DLD1 (cell line): ENCODE data around the gene RACK1.

Experiments used
- in situ Hi-C: cut with HindIII; loops from 2 replicates; pipeline ENCODE4 v1.10.0; 2017; ENCODE audit warnings: low sequenced_read_pairs

The RACK1 gene

GRCh38 chr5:181234455-181235306 lies 9.0 kb downstream of the RACK1 start:
- in situ Hi-C loops: no loop called here

DNA sequence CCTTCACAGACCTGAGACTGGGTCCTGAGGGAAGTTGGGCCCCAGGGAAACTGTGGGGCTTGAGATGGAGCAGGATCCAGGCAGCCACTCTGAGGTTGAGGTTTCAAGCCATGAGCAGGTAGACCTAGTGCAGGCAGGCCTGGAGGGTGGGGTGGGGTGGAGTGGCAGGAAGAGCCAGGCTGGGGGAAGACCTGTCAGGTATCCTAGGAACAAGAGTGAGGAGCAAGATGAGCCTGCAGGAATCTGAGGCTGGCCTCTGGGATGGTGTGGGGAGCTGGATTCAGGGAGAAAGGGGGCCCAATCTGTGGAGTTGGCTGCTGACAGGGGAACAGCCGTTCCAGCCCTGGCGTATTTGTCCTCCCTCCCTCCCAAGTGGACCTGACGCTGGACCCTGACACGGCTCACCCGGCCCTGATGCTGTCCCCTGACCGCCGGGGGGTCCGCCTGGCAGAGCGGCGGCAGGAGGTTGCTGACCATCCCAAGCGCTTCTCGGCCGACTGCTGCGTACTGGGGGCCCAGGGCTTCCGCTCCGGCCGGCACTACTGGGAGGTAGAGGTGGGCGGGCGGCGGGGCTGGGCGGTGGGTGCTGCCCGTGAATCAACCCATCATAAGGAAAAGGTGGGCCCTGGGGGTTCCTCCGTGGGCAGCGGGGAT lies 9.8 kb downstream of the RACK1 start:
- in situ Hi-C loops: no loop called here

- in situ Hi-C loops: no loop called here
These were observed 10.5 kb downstream of the RACK1 start for GRCh38 chr5:181233088-181233800.

- in situ Hi-C loops: no loop called here
These were observed 11.1 kb downstream of the RACK1 start for GRCh38 chr5:181232593-181232992.

- in situ Hi-C loops: no loop called here
These were observed 12.3 kb downstream of the RACK1 start for GRCh38 chr5:181231432-181231831.

DNA sequence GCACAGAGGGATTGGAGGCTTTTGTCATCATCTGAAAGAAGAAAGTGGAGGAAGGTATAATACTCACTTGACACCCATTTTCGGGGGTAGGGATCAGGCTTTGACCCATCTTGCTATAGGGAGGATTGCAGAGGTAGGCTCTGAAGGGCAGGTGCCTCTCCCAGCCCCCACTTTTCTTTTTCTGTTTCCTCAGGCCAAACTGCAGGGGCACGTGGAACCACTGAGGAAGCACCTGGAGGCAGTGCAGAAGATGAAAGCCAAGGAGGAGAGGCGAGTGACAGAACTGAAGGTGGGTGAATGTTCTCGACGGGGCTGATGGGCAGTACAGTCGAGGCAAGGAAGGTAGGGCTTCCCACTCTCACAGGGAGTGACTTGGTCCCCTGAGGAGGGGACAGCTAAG lies 13.2 kb downstream of the RACK1 start:
- in situ Hi-C loops: no loop called here

- in situ Hi-C loops: no loop called here
These were observed 13.7 kb downstream of the RACK1 start for GRCh38 chr5:181229996-181230395.

GRCh38 chr5:181224390-181225229 lies 19.1 kb downstream of the RACK1 start:
- in situ Hi-C loops: no loop called here

- in situ Hi-C loops: no loop called here
These were observed 19.8 kb downstream of the RACK1 start for GRCh38 chr5:181223729-181224389.

GRCh38 chr5:181223058-181223728 lies 20.5 kb downstream of the RACK1 start, which contains the start of gene TRIM41:
TSS of gene TRIM41 (plus strand) at chr5:181223281. CDS start at chr5:181224000, 719 bp downstream.
- in situ Hi-C loops: no loop called here

DNA sequence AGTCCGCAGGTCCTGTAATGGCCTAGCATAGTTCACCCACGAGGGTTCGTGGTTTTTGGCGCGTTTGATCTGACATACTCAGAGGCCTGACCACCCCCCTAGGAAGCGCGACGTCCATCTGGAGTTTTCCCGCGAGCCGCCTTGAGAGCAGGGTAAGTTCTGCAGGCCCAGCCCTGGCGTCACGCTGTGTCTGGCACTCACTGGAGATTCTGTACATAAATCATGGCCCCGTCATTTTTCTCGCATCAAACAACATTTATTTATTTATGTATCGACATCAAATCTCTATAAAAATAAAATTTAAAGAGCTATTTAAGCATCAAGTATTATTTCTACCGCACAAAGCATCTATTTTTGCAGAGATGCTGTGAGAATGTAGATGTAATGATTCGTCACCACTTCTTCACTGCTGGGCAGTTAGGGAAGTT lies 21.1 kb downstream of the RACK1 start:
- in situ Hi-C loops: no loop called here

DNA sequence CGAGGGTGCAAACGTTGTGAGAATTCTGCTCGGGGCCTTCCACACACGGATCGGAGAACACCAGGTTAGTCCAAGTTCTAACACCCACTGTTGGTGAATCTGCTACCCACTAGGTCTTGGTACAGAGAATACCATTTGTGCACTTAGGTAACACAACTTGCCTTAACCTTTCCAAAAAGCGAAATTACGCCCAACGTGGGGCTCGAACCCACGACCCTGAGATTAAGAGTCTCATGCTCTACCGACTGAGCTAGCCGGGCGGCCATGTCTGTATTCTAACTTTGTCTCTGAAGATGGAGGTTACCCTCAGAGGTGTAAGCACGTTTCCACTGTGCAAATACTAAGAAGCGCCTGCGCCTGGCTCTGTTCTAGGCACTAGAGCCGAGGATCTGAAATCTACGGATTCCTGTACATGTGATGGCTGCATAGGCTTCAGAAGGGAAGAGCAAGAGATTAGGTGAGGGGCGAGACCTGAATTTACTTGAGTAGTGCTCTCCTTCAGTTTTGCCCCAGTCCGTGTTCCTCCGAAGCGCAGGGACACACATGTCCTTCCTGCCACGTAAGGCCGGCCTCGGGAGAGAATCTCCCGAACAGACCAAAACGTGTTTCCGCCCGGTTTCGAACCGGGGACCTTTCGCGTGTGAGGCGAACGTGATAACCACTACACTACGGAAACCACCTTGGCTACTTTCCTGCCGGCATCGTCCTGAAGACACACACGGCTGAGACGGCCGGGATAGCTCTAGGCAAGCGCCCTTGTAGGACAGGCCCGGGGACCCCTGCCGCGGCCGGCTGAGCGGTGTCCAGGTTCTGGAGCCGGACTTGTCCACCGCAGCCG lies 21.7 kb downstream of the RACK1 start:
- in situ Hi-C loops: no loop called here

- in situ Hi-C loops: no loop called here
These were observed 22.5 kb downstream of the RACK1 start for GRCh38 chr5:181221105-181221791.

DNA sequence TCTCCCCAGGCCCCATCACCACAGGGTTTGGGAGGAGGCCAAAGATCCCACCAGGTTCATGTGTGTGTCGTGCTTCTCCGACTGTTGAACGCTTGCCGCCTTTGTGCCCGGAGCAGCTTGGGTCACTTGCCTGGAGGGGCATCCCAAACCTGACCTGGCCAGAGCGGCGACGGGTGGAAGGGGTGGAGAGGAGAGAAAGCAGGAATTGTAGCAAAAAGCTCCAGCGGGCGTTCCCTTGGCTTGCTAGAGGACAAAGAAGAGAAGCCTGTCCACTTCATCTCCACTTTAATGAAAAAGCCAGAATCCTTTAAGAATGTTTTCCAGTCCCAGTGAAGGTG lies 23.6 kb downstream of the RACK1 start:
- in situ Hi-C loops: no loop called here

GRCh38 chr5:181219262-181220177 lies 24.2 kb downstream of the RACK1 start:
- in situ Hi-C loops: no loop called here

DNA sequence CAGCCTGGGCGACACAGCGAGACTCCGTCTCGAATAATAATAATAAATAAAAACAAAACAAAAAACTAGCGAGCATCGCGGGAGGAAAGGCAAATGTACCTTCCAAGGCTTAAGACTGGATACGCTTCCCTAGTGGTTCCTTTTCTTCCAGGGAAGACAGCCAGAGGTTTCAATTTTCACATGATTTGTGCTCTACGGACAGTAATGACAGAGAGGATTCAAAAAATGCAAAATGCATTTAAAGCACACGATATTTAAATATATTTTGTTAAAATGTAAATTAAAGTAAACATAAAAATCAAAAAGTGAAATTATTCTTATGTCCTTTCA lies 24.9 kb downstream of the RACK1 start:
- in situ Hi-C loops: no loop called here

- in situ Hi-C loops: no loop called here
These were observed 26.0 kb downstream of the RACK1 start for GRCh38 chr5:181217803-181218062.
